ENCODE results near the gene NAV2. TPM values are rescaled to one million over a fixed set of nuclear protein-coding genes. Genes with fewer than 3 reads are reported as not detected.
A peak's percentile ranks its signal among the peaks of the same experiment; 100 is the strongest.
"Not testable (repeated sequence)": the region's sequence is repeated elsewhere in the genome, so short reads cannot be mapped to it uniquely, and the experiment has no call there.

NAV2 gene
- total and polyA plus RNA-seq, 11 donors: 7.6 to 46.5 (median 20.2) TPM

DNA sequence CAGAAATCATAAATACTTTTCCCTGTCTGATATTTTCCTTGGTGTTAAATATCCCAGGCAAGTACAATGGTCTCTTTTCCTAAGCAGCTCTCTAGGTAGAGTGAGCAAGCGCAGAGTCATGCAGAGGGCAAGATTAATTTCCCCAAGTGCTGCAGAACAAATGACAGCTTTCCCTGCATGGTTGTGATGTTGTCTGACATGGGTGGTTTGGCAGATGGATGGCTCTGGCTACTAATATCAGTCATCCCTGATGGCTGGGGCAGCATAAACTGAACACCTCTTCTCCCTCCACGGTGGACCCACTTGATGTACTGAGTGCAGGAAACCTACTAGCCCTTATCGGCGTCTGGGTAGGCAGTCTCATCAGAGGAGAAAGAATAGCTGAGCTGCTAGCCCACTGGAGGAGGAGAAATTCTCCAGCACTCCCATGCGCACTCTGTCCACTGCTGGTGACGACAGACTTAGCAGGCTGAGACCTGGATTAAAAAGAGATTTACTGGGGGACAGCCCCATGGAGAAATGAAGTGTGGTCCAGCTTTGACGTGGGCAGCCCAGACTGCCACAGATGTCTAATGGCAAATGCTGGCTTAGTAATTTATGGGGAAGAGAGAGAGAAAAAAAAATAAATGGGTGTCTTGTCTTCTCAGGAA lies 244.8 kb downstream of the NAV2 start:
- intact Hi-C loops (cut with DNase I): loop anchor here in 5 of 10 donors (10.0 kb wide), 2 partner anchors 87 to 397 kb away; no protein-coding TSS in a partner anchor
- no peak for TF ChIP-seq POLR2A (IDR thresholded peaks at IDR 0.05)
- TF ChIP-seq, protein P1, sequence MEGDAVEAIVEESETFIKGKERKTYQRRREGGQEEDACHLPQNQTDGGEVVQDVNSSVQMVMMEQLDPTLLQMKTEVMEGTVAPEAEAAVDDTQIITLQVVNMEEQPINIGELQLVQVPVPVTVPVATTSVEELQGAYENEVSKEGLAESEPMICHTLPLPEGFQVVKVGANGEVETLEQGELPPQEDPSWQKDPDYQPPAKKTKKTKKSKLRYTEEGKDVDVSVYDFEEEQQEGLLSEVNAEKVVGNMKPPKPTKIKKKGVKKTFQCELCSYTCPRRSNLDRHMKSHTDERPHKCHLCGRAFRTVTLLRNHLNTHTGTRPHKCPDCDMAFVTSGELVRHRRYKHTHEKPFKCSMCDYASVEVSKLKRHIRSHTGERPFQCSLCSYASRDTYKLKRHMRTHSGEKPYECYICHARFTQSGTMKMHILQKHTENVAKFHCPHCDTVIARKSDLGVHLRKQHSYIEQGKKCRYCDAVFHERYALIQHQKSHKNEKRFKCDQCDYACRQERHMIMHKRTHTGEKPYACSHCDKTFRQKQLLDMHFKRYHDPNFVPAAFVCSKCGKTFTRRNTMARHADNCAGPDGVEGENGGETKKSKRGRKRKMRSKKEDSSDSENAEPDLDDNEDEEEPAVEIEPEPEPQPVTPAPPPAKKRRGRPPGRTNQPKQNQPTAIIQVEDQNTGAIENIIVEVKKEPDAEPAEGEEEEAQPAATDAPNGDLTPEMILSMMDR (IDR thresholded peaks at IDR 0.05): no peak
- peak; percentile 25 to 61 (median 50) for ATAC-seq
- H3K27me3 ChIP-seq: no peaks in the 10 kb centered on the region
- H3K9me3 ChIP-seq: no peaks in the 10 kb centered on the region
- H3K4me3 ChIP-seq: no peak overlapping the region
- DNase-seq: no peak
- H3K36me3 ChIP-seq: peaks cover 0 to 3% (median 0%) of the 10 kb centered on the region in 9 donors
- WGBS, 4 donors: 51 to 69% (median 63%) methylated on average over 7 of the region's 7 CpGs
- H3K27ac ChIP-seq: peak overlapping the region in 3 of 12 donors; percentile 14 to 61 (median 31)
- H3K4me1 ChIP-seq: peaks cover 0 to 56% (median 31%) of the 10 kb centered on the region in 12 donors

DNA sequence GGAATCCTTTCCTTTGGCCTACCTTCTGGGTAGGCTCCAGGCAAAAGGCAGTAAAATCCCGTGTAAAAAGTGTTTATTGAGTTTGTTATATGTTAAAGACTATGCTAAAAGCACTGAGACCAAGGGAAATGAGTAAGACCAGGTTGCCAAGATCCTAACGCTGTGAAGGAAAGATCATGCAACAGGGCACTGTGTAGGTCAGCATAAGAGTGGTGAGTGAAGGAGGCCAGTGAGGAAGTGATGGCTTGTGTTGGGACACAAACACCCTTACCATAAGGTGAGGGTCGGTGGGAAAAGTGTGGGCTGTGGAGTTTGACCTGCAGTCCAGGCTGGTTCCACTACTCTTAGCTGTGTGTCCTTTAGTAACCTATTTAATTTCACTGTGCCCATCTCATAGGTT lies 245.6 kb downstream of the NAV2 start:
- Histone ChIP-seq H3K27ac (peak overlapping the region in 1 of 12 donors; percentile 61), H3K27me3 (no peaks in the 10 kb centered on the region), H3K9me3 (no peaks in the 10 kb centered on the region), H3K4me1 (peaks cover 0 to 49% (median 29%) of the 10 kb centered on the region in 12 donors), H3K4me3 (no peak overlapping the region), H3K36me3 (peaks cover 0 to 3% (median 0%) of the 10 kb centered on the region in 9 donors)
- DNase-seq (no peak), ATAC-seq (no peak)
- TF ChIP-seq, protein P1 (IDR thresholded peaks at IDR 0.05): no peak
- no peak for TF ChIP-seq POLR2A (IDR thresholded peaks at IDR 0.05)
- 54 to 73% (median 65%) methylated on average over 3 of the region's 3 CpGs for WGBS, 4 donors
- intact Hi-C loops (cut with DNase I): loop anchor here in 5 of 10 donors (10.0 kb wide), 2 partner anchors 87 to 397 kb away; no protein-coding TSS in a partner anchor

DNA sequence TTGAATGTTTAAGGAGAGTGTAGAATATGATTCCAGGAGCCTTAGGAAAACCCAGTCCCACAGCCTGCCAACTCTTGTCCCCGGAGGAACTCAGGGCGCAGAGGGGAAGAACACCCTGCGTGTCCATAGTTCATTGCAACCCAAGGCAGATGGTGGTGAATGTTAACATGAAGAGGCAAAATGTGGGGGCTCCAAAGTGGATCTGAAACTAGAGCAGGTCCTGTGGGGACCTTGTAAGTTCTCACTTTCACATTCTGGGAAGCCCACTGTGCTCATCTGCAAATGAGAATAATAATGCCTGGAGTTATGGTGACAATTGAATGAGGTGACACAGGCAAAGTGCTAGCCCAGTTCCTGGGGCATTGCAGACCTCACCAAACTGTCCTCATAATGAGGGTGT lies 246.6 kb downstream of the NAV2 start:
- intact Hi-C loops (cut with DNase I): loop anchor here in 5 of 10 donors (10.0 kb wide), 2 partner anchors 86 to 396 kb away; no protein-coding TSS in a partner anchor
- 92 to 99% (median 94%) methylated on average over 3 of the region's 3 CpGs for WGBS, 4 donors
- Histone ChIP-seq H3K9me3 (no peaks in the 10 kb centered on the region), H3K4me1 (peaks cover 0 to 39% (median 19%) of the 10 kb centered on the region in 12 donors), H3K36me3 (peaks cover 0 to 8% (median 0%) of the 10 kb centered on the region in 9 donors), H3K4me3 (no peak overlapping the region), H3K27ac (no peak overlapping the region), H3K27me3 (no peaks in the 10 kb centered on the region)
- TF ChIP-seq, protein P1 (IDR thresholded peaks at IDR 0.05): no peak
- no peak for TF ChIP-seq POLR2A (IDR thresholded peaks at IDR 0.05)
- no peak for ATAC-seq
- DNase-seq: no peak

DNA sequence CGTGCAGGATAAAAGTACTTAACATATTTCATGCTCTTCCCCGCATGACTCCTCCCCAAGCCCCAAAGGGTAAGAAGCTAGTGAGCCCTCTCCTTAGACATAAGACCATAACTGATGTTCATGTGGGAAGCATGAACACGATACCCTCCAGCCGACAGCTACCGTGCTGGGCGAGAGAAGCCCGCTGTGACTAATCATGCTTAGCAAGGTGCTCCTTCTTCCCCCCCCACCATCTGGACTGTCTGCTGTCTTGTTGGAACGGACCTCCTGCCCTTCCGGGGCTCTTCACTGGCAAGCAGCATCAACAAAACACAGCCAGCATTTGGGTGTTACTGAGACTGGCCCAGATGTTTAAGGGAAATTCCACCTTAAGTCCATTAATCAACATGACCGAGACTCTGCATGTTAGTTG lies 247.0 kb downstream of the NAV2 start:
- peaks cover 0 to 36% (median 18%) of the 10 kb centered on the region in 12 donors for H3K4me1 ChIP-seq
- no peak for ATAC-seq
- H3K4me3 ChIP-seq: no peak overlapping the region
- H3K36me3 ChIP-seq: peaks cover 0 to 8% (median 0%) of the 10 kb centered on the region in 9 donors
- no peak overlapping the region for H3K27ac ChIP-seq
- 91 to 94% (median 92%) methylated on average over 10 of the region's 10 CpGs for WGBS, 4 donors
- TF ChIP-seq, protein P1 (IDR thresholded peaks at IDR 0.05): no peak
- TF ChIP-seq POLR2A (IDR thresholded peaks at IDR 0.05): no peak
- no peak for DNase-seq
- intact Hi-C loops (cut with DNase I): loop anchor here in 5 of 10 donors (10.0 kb wide), 2 partner anchors 85 to 395 kb away; no protein-coding TSS in a partner anchor
- H3K9me3 ChIP-seq: no peaks in the 10 kb centered on the region
- H3K27me3 ChIP-seq: no peaks in the 10 kb centered on the region

DNA sequence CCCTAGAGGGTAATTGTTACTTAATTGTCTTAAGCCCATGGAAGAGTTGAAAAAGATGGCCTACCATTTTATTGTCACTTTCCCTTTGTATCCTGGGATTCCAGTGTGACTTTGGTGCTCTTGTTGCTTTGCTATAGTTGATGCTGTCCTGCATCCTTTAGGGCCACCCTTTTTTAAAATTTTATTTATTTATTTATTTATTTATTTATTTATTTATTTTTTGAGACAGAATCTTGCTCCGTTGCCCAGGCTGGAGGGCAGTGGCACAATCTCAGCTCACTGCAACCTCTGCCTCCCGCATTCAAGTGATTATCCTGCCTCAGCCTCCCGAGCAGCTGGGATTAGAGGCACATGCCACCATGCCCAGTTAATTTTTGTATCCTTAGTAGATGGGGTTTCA lies 247.8 kb downstream of the NAV2 start:
- DNase-seq; ATAC-seq; H3K36me3 ChIP-seq; H3K27ac ChIP-seq; H3K27me3 ChIP-seq; intact Hi-C loops (cut with DNase I); H3K9me3 ChIP-seq; H3K4me3 ChIP-seq: not testable (repeated sequence)
- peaks cover 0 to 34% (median 16%) of the 10 kb centered on the region in 12 donors for H3K4me1 ChIP-seq
- 97 to 100% (median 99%) methylated on average over 3 of the region's 3 CpGs for WGBS, 4 donors
